Kidney (tissue), 14 donors: Measurements from ENCODE around the gene SORCS3. TPM values are rescaled to one million over a fixed set of nuclear protein-coding genes. Genes with fewer than 3 reads are reported as not detected.
"Not testable (repeated sequence)": the region's sequence is repeated elsewhere in the genome, so short reads cannot be mapped to it uniquely, and the experiment has no call there.

Experiments used
- DNase-seq, 5 donors: peaks; one replicate each; pipeline ENCODE4 v3.0.0-alpha.2; 2013 to 2020
- FAIRE-seq: peaks from 2 replicates; lab custom pipeline; 2012; peaks lifted over from hg19 to GRCh38; lab: Jason Lieb, UNC
- H3K27ac ChIP-seq, 2 donors: one replicate each; pipeline ENCODE4 v1.7.0; 2013; ENCODE audit warnings: low read depth in 2 of 2, low read length in 2 of 2, inconsistent platforms in 1 of 2
- H3K27me3 ChIP-seq: one replicate; pipeline ENCODE4 v1.7.1; 2013; ENCODE audit warnings: low read length, inconsistent platforms; ENCODE audit not compliant: control insufficient read depth, insufficient read depth
- H3K36me3 ChIP-seq, 3 donors: one replicate each; pipeline versions ENCODE4 v1.7.0 to v1.7.1; 2013; ENCODE audit warnings: low read length in 3 of 3, control low read depth in 1 of 3, inconsistent platforms in 1 of 3; ENCODE audit not compliant: insufficient read depth in 3 of 3, control insufficient read depth in 2 of 3
- H3K4me1 ChIP-seq, 3 donors: one replicate each; pipeline versions ENCODE4 v1.7.0 to v1.7.1; 2013; ENCODE audit warnings: low read length in 3 of 3, inconsistent platforms in 1 of 3, low read depth in 1 of 3; ENCODE audit not compliant: control insufficient read depth in 2 of 3, insufficient read depth in 2 of 3
- H3K4me3 ChIP-seq, 3 donors: one replicate each; pipeline versions ENCODE4 v1.7.0 to v1.8.1; 2013; ENCODE audit warnings: low read length in 3 of 3, control low read depth in 1 of 3, inconsistent platforms in 1 of 3
- H3K9ac ChIP-seq, 3 donors: one replicate each; pipeline versions ENCODE4 v1.7.0 to v1.7.1; 2013; ENCODE audit warnings: low read length in 3 of 3, control low read depth in 1 of 3, inconsistent platforms in 1 of 3
- H3K9me3 ChIP-seq, 3 donors: one replicate each; pipeline versions ENCODE4 v1.7.0 to v1.7.1; 2013; ENCODE audit warnings: low read length in 3 of 3, control low read depth in 1 of 3, inconsistent platforms in 1 of 3; ENCODE audit not compliant: control insufficient read depth in 2 of 3, insufficient read depth in 1 of 3
- CTCF ChIP-seq: IDR thresholded peaks from 3 replicates; pipeline ENCODE4 v1.5.1; 2012; ENCODE audit warnings: mild to moderate bottlenecking, moderate library complexity, borderline replicate concordance; ENCODE audit not compliant: insufficient read depth; ENCODE audit errors: extremely low read depth
- intact Hi-C: fragments of 100-400 bp; cut with DNase I; formaldehyde crosslinking; loops from one replicate; pipeline ENCODE4 v1.11.1; 2022
- polyA plus RNA-seq: library from polyadenylated mRNA; stranded (reverse); fragments of 350-450 nt; fragmentation: Illumina TruSeq; extraction: RNeasy Lipid Tissue Mini Kit (QIAGEN cat#74804); gene quantifications from one replicate; pipeline ENCODE4 v1.2.3, GENCODE V29; 2014; ENCODE audit warnings: low read depth, low replicate concordance; ENCODE audit not compliant: insufficient read depth
- total RNA-seq: library from RNA; stranded (reverse); fragmentation: NEBNext Ultra II Directional; extraction: Animal tissue kit (Norgen Biotek cat#: 25700); gene quantifications from one replicate; pipeline ENCODE4 v1.2.1, GENCODE V29; 2021
- donor health status: control.
- donor health status: control.
- donor health status: control.
- donor health status: control.
- donor health status: control.
- donor health status: DM: yes; HTN: yes; CAD: no.
- donor health status: Normal renal cell carcinoma (clear cell type).

The SORCS3 gene
- total and polyA plus RNA-seq, 2 donors from 2014 or later: 0.52 to 1.1 TPM

GRCh38 chr10:104706886-104707285 lies 65.8 kb downstream of the SORCS3 start:
- H3K27me3 ChIP-seq: no peaks in the 10 kb centered on the region
- DNase-seq (peak in 2 of 5 donors; percentile 17 to 26), FAIRE-seq (no peak)
- intact Hi-C loops: no loop called here
- no peaks in the 10 kb centered on the region for H3K4me1 ChIP-seq
- no peaks in the 10 kb centered on the region for H3K36me3 ChIP-seq
- TF ChIP-seq CTCF: no peak
- H3K9me3 ChIP-seq: no peaks in the 10 kb centered on the region
- H3K4me3 ChIP-seq: no peak overlapping the region
- no peak overlapping the region for H3K9ac ChIP-seq
- H3K27ac ChIP-seq: no peak overlapping the region

- Histone ChIP-seq H3K27me3 (no peaks in the 10 kb centered on the region), H3K36me3 (no peaks in the 10 kb centered on the region), H3K27ac (no peak overlapping the region), H3K4me1 (no peaks in the 10 kb centered on the region), H3K9me3 (no peaks in the 10 kb centered on the region), H3K4me3 (no peak overlapping the region), H3K9ac (no peak overlapping the region)
- no peak for TF ChIP-seq CTCF
- FAIRE-seq: no peak
- DNase-seq: no peak
- intact Hi-C loops: no loop called here
Measured at GRCh38 chr10:104707602-104708459, 66.7 kb downstream of the SORCS3 start.

GRCh38 chr10:104711302-104711721 lies 70.2 kb downstream of the SORCS3 start:
- H3K27me3 ChIP-seq: no peaks in the 10 kb centered on the region
- H3K4me1 ChIP-seq: no peaks in the 10 kb centered on the region
- FAIRE-seq (no peak), DNase-seq (peak in 4 of 5 donors; percentile 39 to 79 (median 58))
- H3K9ac ChIP-seq: no peak overlapping the region
- H3K36me3 ChIP-seq: no peaks in the 10 kb centered on the region
- no peak overlapping the region for H3K27ac ChIP-seq
- TF ChIP-seq CTCF: no peak
- intact Hi-C loops: no loop called here
- no peak overlapping the region for H3K4me3 ChIP-seq
- no peaks in the 10 kb centered on the region for H3K9me3 ChIP-seq

GRCh38 chr10:104730593-104730992 lies 89.5 kb downstream of the SORCS3 start:
- H3K4me3 ChIP-seq, H3K9me3 ChIP-seq, intact Hi-C loops, H3K36me3 ChIP-seq, H3K9ac ChIP-seq, DNase-seq, FAIRE-seq, H3K27ac ChIP-seq, H3K27me3 ChIP-seq, H3K4me1 ChIP-seq: not testable (repeated sequence)
